ENCODE data around the gene GPR15.

DNA sequence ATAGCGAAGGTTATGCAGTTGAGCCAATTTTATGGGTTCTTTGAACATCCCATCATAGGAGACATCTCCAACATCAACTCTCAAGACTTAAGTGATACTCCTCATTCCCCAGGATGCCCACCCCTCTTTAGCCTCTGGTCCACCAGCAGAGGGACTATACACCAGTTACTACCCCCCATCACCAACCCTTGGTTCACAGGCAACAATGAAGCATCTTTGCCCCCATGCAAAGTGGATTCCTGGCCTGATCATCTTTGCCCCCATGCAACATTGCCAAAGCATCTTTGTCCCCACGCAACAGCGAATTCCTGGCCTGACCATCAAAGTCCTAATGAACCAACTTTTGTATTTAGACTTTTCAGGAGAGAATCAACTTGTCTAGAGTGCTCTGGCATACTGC, 19.1 kb downstream of the GPR15 start:
- TF ChIP-seq, protein P1, sequence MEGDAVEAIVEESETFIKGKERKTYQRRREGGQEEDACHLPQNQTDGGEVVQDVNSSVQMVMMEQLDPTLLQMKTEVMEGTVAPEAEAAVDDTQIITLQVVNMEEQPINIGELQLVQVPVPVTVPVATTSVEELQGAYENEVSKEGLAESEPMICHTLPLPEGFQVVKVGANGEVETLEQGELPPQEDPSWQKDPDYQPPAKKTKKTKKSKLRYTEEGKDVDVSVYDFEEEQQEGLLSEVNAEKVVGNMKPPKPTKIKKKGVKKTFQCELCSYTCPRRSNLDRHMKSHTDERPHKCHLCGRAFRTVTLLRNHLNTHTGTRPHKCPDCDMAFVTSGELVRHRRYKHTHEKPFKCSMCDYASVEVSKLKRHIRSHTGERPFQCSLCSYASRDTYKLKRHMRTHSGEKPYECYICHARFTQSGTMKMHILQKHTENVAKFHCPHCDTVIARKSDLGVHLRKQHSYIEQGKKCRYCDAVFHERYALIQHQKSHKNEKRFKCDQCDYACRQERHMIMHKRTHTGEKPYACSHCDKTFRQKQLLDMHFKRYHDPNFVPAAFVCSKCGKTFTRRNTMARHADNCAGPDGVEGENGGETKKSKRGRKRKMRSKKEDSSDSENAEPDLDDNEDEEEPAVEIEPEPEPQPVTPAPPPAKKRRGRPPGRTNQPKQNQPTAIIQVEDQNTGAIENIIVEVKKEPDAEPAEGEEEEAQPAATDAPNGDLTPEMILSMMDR (IDR thresholded peaks at IDR 0.05): no peak
- no peak for TF ChIP-seq POLR2A (IDR thresholded peaks at IDR 0.05)
